Right lobe of liver (tissue), 6 donors: ENCODE results near the gene TPPP3. TPM values are rescaled to one million over a fixed set of nuclear protein-coding genes. Genes with fewer than 3 reads are reported as not detected.
"Not testable (repeated sequence)": the region's sequence is repeated elsewhere in the genome, so short reads cannot be mapped to it uniquely, and the experiment has no call there.

Experiments
- ATAC-seq, 4 donors: fragments of 200-7000 bp; cut with Tn5 transposase; one replicate each; pipeline ENCODE4 v1.9.1; 2020; ENCODE audit warnings: mild to moderate bottlenecking in 4 of 4, moderate library complexity in 4 of 4
- DNase-seq, 3 donors: peaks; one replicate each; pipeline ENCODE4 v3.0.0-alpha.2; 2020
- H3K27ac ChIP-seq, 3 donors: fragments of 200-600 bp; one replicate each; pipeline ENCODE4 v1.8.0; 2022
- H3K27me3 ChIP-seq, 2 donors: fragments of 200-600 bp; one replicate each; pipeline ENCODE4 v1.8.0; 2022
- H3K36me3 ChIP-seq, 4 donors: fragments of 200-600 bp; sonication (generic) in 1 of 4; one replicate each; pipeline versions ENCODE4 v1.5.1 to v1.8.0; 2017 to 2022; ENCODE audit warnings: control low read depth in 1 of 4
- H3K4me1 ChIP-seq, 4 donors: fragments of 200-600 bp; sonication (generic) in 1 of 4; one replicate each; pipeline versions ENCODE4 v1.5.1 to v1.8.0; 2017 to 2022; ENCODE audit warnings: control low read depth in 1 of 4
- H3K4me3 ChIP-seq, 3 donors: fragments of 200-600 bp; one replicate each; pipeline ENCODE4 v1.8.0; 2022
- H3K9me3 ChIP-seq, 4 donors: fragments of 200-600 bp; sonication (generic) in 1 of 4; one replicate each; pipeline versions ENCODE4 v1.5.1 to v1.8.0; 2017 to 2022; ENCODE audit warnings: control low read depth in 1 of 4
- POLR2A ChIP-seq: fragments of 450-650 bp; IDR thresholded peaks from one replicate; pipeline ENCODE4 v1.6.1; 2017; ENCODE audit warnings: antibody characterized with exemption, mild to moderate bottlenecking
- WGBS: methylation state at CpG from one replicate; pipeline ENCODE4 v1.1.6; 2018; ENCODE audit warnings: low coverage, low lambda C conversion rate; ENCODE audit not compliant: insufficient coverage; ENCODE audit errors: missing lambda C conversion rate; 5-methylcytosine and 5-hydroxymethylcytosine counted together
- intact Hi-C, 2 donors: fragments of 100-400 bp; cut with DNase I; formaldehyde crosslinking; loops; one replicate each; pipeline versions ENCODE4 v1.11.2 to v1.14.1; 2022
- total RNA-seq, 6 experiments: library from RNA; depleted of rRNA in 2 of 6; stranded (reverse); fragments of >200 nt in 2 of 6; fragmentation: NEBNext Ultra II Directional in 3 of 6; extraction: Animal tissue kit (Norgen Biotek cat#: 25700) in 3 of 6; gene quantifications; one replicate each; pipeline versions ENCODE4 v1.1.0 to v1.2.4, GENCODE V29; 2016 to 2023
- TF ChIP-seq, protein P1 (sequence below), 4 donors: fragments of 200-600 bp in 3 of 4; fragments of 450-650 bp in 1 of 4; IDR thresholded peaks; one replicate each; pipeline versions ENCODE4 v1.5.1 to v1.8.0; 2016 to 2022; ENCODE audit warnings: antibody characterized with exemption in 4 of 4, mild to moderate bottlenecking in 2 of 4
- donor health status: DM: no; HTN: yes; CAD: no.
- donor health status: DM: no; HTN: no; CAD: no.
- donor health status: DM: no; HTN: no; CAD: no.
- donor health status: DM: no; HTN: yes; CAD: no.
- donor health status: DM: no; HTN: yes; CAD: no.

The TPPP3 gene
- total RNA-seq, 6 experiments from 2014 or later, result 0.24 to 0.65 (median 0.37) TPM; not detected in 1

DNA sequence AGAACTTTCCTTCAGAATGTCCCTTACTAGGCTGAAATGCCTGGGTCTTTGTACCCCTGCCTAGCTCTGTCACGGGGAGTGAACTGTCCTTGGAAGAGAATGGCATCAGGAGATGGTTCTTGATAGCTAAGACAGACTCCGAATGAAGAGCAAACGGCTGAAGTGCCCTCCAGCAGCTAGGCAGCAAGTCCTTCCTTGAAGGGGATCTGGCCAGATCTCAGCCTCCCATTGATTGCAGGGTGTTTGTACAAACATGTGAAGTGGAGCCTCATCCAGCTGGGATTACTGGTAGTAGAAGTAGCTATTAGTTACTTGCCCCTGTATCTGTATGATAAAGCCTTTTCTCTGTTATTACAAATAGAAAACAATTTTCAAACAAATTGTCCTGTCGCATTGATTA, 35.7 kb downstream of the TPPP3 start:
- WGBS, result 47% methylated on average over 4 of the region's 4 CpGs
- Histone ChIP-seq H3K4me1 (no peaks in the 10 kb centered on the region), H3K27me3 (no peaks in the 10 kb centered on the region), H3K36me3 (no peaks in the 10 kb centered on the region), H3K4me3 (no peak overlapping the region), H3K9me3 (no peaks in the 10 kb centered on the region), H3K27ac (no peak overlapping the region)
- DNase-seq, result no peak
- ATAC-seq, result no peak
- TF ChIP-seq, protein P1, sequence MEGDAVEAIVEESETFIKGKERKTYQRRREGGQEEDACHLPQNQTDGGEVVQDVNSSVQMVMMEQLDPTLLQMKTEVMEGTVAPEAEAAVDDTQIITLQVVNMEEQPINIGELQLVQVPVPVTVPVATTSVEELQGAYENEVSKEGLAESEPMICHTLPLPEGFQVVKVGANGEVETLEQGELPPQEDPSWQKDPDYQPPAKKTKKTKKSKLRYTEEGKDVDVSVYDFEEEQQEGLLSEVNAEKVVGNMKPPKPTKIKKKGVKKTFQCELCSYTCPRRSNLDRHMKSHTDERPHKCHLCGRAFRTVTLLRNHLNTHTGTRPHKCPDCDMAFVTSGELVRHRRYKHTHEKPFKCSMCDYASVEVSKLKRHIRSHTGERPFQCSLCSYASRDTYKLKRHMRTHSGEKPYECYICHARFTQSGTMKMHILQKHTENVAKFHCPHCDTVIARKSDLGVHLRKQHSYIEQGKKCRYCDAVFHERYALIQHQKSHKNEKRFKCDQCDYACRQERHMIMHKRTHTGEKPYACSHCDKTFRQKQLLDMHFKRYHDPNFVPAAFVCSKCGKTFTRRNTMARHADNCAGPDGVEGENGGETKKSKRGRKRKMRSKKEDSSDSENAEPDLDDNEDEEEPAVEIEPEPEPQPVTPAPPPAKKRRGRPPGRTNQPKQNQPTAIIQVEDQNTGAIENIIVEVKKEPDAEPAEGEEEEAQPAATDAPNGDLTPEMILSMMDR (IDR thresholded peaks at IDR 0.05), result no peak
- TF ChIP-seq POLR2A, result no peak
- intact Hi-C loops, result no loop called here

DNA sequence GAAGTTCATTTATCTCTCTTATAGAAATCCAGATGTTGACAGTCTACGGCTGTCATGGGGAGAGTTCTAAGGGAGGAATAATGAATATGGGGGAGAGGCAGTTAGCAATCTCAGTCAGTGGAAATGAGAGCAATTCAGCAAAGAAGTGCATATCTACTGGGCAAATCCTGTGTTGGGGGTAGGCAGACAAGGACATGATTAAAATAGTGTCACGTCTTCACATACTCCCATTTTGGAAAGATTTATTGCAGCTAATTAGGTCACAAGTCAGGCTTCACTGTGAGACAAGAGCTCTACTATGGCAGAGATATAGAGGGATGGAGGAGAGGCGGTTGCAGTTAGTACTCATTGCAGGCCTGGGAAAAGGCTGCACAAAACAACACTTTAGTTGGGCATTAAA, 36.9 kb downstream of the TPPP3 start:
- intact Hi-C loops, result no loop called here
- DNase-seq (no peak), ATAC-seq (no peak)
- Histone ChIP-seq H3K27me3 (no peaks in the 10 kb centered on the region), H3K9me3 (no peaks in the 10 kb centered on the region), H3K4me3 (no peak overlapping the region), H3K36me3 (no peaks in the 10 kb centered on the region), H3K27ac (no peak overlapping the region), H3K4me1 (no peaks in the 10 kb centered on the region)
- WGBS, result 58% methylated on average over 3 of the region's 3 CpGs
- no peak for TF ChIP-seq POLR2A
- TF ChIP-seq, protein P1 (IDR thresholded peaks at IDR 0.05), result no peak

DNA sequence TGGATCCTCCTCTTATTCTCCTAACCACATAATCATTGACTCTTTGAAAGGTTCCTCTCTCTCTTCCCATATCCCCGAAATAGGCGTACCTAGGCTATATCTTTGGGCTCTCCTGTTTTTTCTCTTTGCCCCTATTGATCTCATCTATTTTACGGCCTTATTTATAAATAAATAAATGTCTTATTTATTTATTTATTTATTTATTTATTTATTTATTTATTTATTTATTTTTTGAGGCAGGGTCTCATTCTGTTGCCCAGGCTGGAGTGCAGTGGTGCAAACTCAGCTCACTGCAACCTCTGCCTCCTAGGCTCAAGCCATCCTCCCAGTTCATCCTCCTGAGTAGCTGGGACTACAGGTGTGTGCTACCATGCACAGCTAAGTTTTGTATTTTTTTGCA, 40.8 kb downstream of the TPPP3 start:
- intact Hi-C loops, ATAC-seq, H3K27ac ChIP-seq, H3K9me3 ChIP-seq, H3K4me1 ChIP-seq, H3K4me3 ChIP-seq, DNase-seq, H3K27me3 ChIP-seq, H3K36me3 ChIP-seq: not testable (repeated sequence)
- WGBS, result 83% methylated on average over 3 of the region's 3 CpGs

DNA sequence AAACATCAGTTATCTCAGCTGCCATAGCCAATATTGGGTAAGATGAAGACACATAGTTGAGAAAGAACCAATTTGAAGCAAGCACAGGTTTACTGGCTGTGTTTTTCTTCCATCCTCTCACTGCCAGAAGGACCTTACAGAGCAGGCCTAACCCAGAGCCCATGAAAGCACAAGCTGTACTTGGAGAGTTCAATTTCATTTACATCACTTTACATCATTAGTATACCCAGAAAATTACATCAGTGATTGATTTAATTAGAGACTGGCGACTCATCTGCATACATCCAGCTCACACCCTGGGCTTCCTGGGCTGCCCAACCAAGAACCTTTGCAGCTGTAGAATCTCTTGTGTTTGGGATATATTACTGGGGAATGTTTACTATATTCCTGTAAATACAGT, 43.0 kb downstream of the TPPP3 start:
- intact Hi-C loops, result no loop called here
- TF ChIP-seq, protein P1 (IDR thresholded peaks at IDR 0.05), result no peak
- no peak for TF ChIP-seq POLR2A
- WGBS, result 100% methylated on average over 1 of the region's 1 CpG

DNA sequence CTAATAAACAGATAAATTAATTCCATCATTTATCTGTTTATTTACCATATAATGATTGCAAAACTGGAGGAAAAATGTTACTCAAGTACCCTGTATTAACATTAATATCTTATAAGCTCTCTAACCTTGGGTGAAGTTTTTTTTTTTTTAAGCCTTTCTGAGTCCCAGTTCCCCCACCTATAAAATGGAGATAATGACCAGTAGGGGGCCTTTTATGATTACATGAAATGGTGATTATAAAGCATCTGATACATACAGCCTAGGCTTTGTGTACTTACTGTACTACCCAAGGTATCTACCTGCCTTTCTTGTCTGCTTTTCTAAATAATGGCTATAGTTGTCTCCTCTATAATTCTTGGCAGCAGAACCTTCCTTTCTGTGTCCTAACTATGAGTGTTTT, 44.1 kb downstream of the TPPP3 start:
- H3K27me3 ChIP-seq, result no peaks in the 10 kb centered on the region
- TF ChIP-seq, protein P1 (IDR thresholded peaks at IDR 0.05), result peak; percentile 19 to 37 (median 30)
- no peak for TF ChIP-seq POLR2A
- H3K4me1 ChIP-seq, result peaks cover 0 to 11% (median 0%) of the 10 kb centered on the region in 4 donors
- intact Hi-C loops, result no loop called here
- DNase-seq, result no peak
- no peak overlapping the region for H3K27ac ChIP-seq
- no peak for ATAC-seq
- H3K36me3 ChIP-seq, result no peaks in the 10 kb centered on the region
- no peak overlapping the region for H3K4me3 ChIP-seq
- no peaks in the 10 kb centered on the region for H3K9me3 ChIP-seq

More for the DNA sequence above, 43.0 kb downstream of the TPPP3 start:
- Histone ChIP-seq H3K9me3 (no peaks in the 10 kb centered on the region), H3K4me3 (no peak overlapping the region), H3K36me3 (no peaks in the 10 kb centered on the region), H3K27me3 (no peaks in the 10 kb centered on the region), H3K4me1 (peaks cover 0 to 11% (median 0%) of the 10 kb centered on the region in 4 donors), H3K27ac (no peak overlapping the region)
- ATAC-seq (no peak), DNase-seq (no peak)
